Measurements from ENCODE around the gene LHX8.

DNA sequence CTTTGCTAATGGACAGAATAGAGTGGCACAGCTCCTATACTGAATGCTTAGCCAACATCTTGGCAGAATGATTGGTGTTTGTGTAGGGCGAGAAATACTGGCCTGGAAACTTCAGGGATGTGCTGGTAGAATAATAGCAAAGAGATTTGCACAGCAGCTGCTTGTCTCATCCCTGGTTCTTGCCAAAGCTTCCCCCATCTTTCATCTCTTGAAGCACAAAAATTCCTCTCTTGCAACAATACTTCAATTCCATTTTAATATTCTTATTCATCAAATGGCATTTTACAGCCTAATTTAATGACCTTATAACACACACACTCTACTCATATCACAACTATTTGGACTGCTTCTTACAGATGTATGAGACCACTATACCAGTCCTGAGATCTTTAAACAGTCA, 37.7 kb downstream of the LHX8 start:
- TF ChIP-seq, protein P1, sequence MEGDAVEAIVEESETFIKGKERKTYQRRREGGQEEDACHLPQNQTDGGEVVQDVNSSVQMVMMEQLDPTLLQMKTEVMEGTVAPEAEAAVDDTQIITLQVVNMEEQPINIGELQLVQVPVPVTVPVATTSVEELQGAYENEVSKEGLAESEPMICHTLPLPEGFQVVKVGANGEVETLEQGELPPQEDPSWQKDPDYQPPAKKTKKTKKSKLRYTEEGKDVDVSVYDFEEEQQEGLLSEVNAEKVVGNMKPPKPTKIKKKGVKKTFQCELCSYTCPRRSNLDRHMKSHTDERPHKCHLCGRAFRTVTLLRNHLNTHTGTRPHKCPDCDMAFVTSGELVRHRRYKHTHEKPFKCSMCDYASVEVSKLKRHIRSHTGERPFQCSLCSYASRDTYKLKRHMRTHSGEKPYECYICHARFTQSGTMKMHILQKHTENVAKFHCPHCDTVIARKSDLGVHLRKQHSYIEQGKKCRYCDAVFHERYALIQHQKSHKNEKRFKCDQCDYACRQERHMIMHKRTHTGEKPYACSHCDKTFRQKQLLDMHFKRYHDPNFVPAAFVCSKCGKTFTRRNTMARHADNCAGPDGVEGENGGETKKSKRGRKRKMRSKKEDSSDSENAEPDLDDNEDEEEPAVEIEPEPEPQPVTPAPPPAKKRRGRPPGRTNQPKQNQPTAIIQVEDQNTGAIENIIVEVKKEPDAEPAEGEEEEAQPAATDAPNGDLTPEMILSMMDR (IDR thresholded peaks at IDR 0.05 in 8 of 11, conservative IDR thresholded peaks at IDR 0.05 in 3 of 11), result no peak
- no peak for TF ChIP-seq POLR2A (IDR thresholded peaks at IDR 0.05)

Data from spleen (tissue), 7 donors.